Measurements from ENCODE around the gene PHEX.
A peak's percentile ranks its signal among the peaks of the same experiment; 100 is the strongest.

Gene PHEX

GRCh38 chrX:22063284-22063683, 31.2 kb downstream of the PHEX start:
- H4K20me1 ChIP-seq (ENCODE audit: insufficient read depth, low read length) = no peaks in the 10 kb centered on the region
- H3K27me3 ChIP-seq (ENCODE audit: low read depth, low read length) = no peaks in the 10 kb centered on the region
- H3K4me3 ChIP-seq (ENCODE audit: low read length) = peak overlapping the region; percentile 17; the same call in 1 of the 2 replicates
- H3K79me2 ChIP-seq (ENCODE audit: low read length) = no peaks in the 10 kb centered on the region
- H3K9ac ChIP-seq (ENCODE audit: low read length) = no peak overlapping the region
- H3K27ac ChIP-seq (ENCODE audit: low read length) = no peak overlapping the region
- no peaks in the 10 kb centered on the region for H3K9me3 ChIP-seq (ENCODE audit: insufficient read depth, low read length)
- TF ChIP-seq EZH2phosphoT487 (IDR thresholded peaks at IDR 0.05; ENCODE audit: low read depth) = no peak
- TF ChIP-seq CTCF (IDR thresholded peaks at IDR 0.05; ENCODE audit: low read depth, low read length) = no peak
- peak overlapping the region; percentile 62 for H3K4me2 ChIP-seq (ENCODE audit: low read length)
- no peaks in the 10 kb centered on the region for H3K36me3 ChIP-seq (replicated peaks; ENCODE audit: low read depth, low read length)
- peaks cover 21% of the 10 kb centered on the region for H3K4me1 ChIP-seq (ENCODE audit: low read length)
- no peak overlapping the region for H2AFZ ChIP-seq (ENCODE audit: low read depth, low read length)

GRCh38 chrX:22069586-22069985, 37.5 kb downstream of the PHEX start:
- Histone ChIP-seq H3K4me3 (ENCODE audit: low read length) (no peak overlapping the region), H3K27me3 (ENCODE audit: low read depth, low read length) (no peaks in the 10 kb centered on the region)
- TF ChIP-seq CTCF (IDR thresholded peaks at IDR 0.05; ENCODE audit: low read depth, low read length) (no peak), EZH2phosphoT487 (IDR thresholded peaks at IDR 0.05; ENCODE audit: low read depth) (no peak)

DNA sequence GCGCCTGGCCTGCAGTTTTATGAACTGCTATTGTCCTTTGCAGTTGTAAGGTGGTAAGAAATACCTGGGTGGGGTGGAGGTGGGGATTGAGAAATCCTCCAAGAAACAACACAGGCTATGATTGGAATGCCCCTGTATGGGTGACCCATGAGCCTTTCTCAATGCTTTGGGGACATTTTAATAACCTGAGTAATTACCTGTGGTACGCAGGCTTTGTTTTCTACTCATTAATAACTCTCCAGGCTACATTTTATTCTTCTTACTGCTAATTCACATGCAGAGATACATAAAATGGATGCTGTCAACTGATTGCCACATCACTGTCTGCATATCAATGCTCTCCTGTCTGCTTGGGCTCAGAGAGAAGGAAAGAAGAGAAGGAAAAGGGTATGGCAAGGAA, 41.8 kb downstream of the PHEX start:
- Histone ChIP-seq H3K4me3 (ENCODE audit: low read length) (no peak overlapping the region), H3K36me3 (replicated peaks; ENCODE audit: low read depth, low read length) (no peaks in the 10 kb centered on the region), H3K9me3 (ENCODE audit: insufficient read depth, low read length) (no peaks in the 10 kb centered on the region), H4K20me1 (ENCODE audit: insufficient read depth, low read length) (no peaks in the 10 kb centered on the region), H3K79me2 (ENCODE audit: low read length) (no peaks in the 10 kb centered on the region), H3K27me3 (ENCODE audit: low read depth, low read length) (no peaks in the 10 kb centered on the region), H2AFZ (ENCODE audit: low read depth, low read length) (no peak overlapping the region), H3K27ac (ENCODE audit: low read length) (no peak overlapping the region), H3K9ac (ENCODE audit: low read length) (no peak overlapping the region), H3K4me1 (ENCODE audit: low read length) (peaks cover 10% of the 10 kb centered on the region), H3K4me2 (ENCODE audit: low read length) (no peak overlapping the region)
- TF ChIP-seq CTCF (IDR thresholded peaks at IDR 0.05; ENCODE audit: low read depth, low read length) (no peak), EZH2phosphoT487 (IDR thresholded peaks at IDR 0.05; ENCODE audit: low read depth) (no peak)

More at GRCh38 chrX:22069586-22069985, 37.5 kb downstream of the PHEX start:
- Histone ChIP-seq H2AFZ (ENCODE audit: low read depth, low read length) (no peak overlapping the region), H3K36me3 (replicated peaks; ENCODE audit: low read depth, low read length) (no peaks in the 10 kb centered on the region), H3K9ac (ENCODE audit: low read length) (no peak overlapping the region), H3K4me1 (ENCODE audit: low read length) (no peaks in the 10 kb centered on the region), H3K79me2 (ENCODE audit: low read length) (no peaks in the 10 kb centered on the region), H3K9me3 (ENCODE audit: insufficient read depth, low read length) (no peaks in the 10 kb centered on the region), H3K27ac (ENCODE audit: low read length) (no peak overlapping the region), H4K20me1 (ENCODE audit: insufficient read depth, low read length) (no peaks in the 10 kb centered on the region), H3K4me2 (ENCODE audit: low read length) (no peak overlapping the region)

DNA sequence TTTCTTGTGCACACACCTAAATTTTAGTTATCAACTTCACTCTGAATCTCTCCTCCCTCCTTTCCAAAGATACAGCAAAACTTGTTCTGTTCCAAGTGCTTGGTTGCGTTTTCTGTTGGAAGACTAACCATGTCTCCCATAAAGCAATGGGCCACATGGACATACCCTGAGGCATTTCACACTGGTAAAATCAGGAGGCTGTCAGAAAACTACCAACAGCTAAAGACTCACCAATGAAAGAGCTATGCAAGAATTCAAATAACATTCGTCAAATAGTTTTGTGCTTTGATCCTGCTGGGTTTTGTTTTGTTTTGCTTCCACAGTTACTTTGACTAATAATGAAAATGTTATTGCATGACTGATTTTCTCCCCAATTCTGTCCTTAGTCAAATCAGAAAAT, 46.0 kb downstream of the PHEX start:
- H3K79me2 ChIP-seq (ENCODE audit: low read length) = no peaks in the 10 kb centered on the region

More for the DNA sequence above, 46.0 kb downstream of the PHEX start:
- Histone ChIP-seq H3K27ac (ENCODE audit: low read length) (no peak overlapping the region), H4K20me1 (ENCODE audit: insufficient read depth, low read length) (no peaks in the 10 kb centered on the region), H3K4me1 (ENCODE audit: low read length) (peaks cover 10% of the 10 kb centered on the region), H2AFZ (ENCODE audit: low read depth, low read length) (0 out of 2 replicates have a peak overlapping the region, but pooled peaks have one; percentile 39), H3K9ac (ENCODE audit: low read length) (no peak overlapping the region), H3K27me3 (ENCODE audit: low read depth, low read length) (no peaks in the 10 kb centered on the region), H3K9me3 (ENCODE audit: insufficient read depth, low read length) (no peaks in the 10 kb centered on the region), H3K4me3 (ENCODE audit: low read length) (no peak overlapping the region), H3K36me3 (replicated peaks; ENCODE audit: low read depth, low read length) (no peaks in the 10 kb centered on the region), H3K4me2 (ENCODE audit: low read length) (peak overlapping the region; percentile 24; the same call in 1 of the 2 replicates)
- TF ChIP-seq EZH2phosphoT487 (IDR thresholded peaks at IDR 0.05; ENCODE audit: low read depth) (no peak), CTCF (IDR thresholded peaks at IDR 0.05; ENCODE audit: low read depth, low read length) (no peak)

Measured in OCI-LY3 (cell line).